ENCODE data around the gene INPP5K. TPM values are rescaled to one million over a fixed set of nuclear protein-coding genes. Genes with fewer than 3 reads are reported as not detected.
"Not testable (repeated sequence)": the region's sequence is repeated elsewhere in the genome, so short reads cannot be mapped to it uniquely, and the experiment has no call there.

The INPP5K gene
- polyA plus RNA-seq, 3 donors = 17.6 to 20.6 (median 19.5) TPM

DNA sequence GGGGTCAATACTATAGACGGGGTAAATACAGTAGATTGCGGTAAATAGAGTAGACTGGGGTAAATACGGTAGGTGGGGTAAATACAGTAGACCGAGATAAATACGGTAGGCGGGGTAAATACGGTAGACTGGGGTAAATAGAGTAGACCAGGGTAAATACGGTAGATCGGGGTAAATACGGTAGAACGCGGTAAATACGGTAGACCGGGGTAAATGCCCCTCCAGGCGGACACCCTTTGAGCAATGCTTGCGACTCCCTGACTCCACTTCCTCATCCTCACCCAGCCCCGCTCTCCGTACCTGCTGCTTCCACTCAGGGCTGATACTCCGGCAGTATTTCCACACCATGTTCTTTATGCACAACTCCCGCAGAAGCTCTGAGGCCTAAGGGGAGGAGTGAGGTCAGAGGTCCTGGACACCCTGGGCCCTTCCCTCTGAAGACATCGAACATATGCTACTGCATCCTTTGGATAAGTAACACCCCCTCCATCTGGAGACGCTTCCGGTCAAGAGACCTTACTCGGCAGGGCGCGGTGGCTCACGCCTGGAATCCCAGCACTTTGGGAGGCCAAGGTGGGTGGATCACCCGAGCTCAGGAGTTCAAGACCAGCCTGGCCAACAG is 47.1 kb downstream of the INPP5K start:
- DNase-seq (ENCODE audit: low read depth in 3 of 3, low spot score in 2 of 3) = no peak

DNA sequence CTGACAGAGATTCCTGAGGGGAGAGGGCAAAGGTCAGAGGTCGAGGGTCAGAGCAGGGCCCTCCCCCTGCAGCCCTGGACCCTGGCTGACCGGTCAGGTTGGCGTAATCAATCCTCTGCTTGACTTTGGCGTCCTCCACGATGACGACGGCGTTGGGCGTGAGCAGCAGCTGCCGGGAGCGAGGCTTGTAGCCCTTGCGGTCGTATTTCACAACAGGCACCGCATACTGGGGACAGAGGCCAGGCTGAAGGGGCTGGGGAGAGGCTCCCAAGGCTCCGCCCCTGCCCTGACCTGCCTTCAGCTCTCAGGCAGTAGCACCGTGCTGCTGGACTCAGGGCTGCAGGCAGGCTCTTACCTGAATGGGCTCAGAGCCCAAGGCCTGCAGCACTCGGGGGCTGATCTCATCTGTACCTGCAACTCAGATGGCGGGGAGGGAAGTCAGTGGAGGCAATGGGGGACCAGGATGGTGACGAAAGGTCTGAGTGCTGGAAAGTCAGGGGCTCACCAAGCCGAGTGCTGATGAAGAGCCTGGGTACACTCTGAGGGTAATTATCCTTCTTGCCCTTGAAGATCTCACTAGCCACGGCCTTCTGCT is 48.4 kb downstream of the INPP5K start:
- DNase-seq (ENCODE audit: low read depth in 3 of 3, low spot score in 2 of 3) = no peak

DNA sequence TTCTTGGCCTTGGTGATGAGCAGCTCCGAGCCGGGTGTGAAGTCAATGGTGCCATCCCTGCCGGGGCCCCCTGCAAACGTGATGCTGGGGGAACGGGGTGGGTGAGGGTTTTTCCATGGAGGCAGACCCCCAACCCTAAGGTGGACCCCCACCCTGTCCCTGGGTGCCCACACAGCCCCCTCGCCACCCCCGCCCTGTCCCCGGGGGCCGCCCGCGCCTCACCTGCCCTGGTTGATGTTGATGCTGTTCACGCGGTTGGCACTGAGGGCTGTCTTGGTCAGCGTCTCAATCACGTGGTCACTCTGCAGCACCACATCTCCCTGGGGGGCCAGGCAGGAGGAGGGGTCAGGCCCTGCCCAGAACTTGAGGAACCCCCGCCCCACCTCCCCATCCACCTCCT is 49.2 kb downstream of the INPP5K start:
- no peak for DNase-seq (ENCODE audit: low read depth in 3 of 3, low spot score in 2 of 3)

DNA sequence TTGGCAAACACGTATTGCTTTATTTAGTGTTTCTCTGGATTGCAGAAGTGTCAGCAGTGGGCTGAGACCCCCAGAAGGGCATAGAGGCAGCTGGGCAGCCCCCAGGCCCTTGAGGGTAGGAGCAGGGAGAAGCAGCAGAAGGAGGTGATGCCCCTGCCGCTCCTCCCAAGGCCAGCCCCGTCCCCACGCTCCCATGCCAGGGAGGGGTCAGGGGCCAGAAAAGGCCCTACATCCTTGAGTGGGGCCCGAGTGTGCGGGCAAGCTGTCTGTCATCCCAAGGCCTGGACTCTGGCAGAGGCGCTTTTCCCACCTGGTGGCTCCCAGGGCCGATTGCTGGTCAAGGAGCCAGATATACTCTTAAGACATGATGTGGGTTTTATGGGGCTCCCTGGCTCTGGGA is 52.2 kb downstream of the INPP5K start:
- no peak for DNase-seq (ENCODE audit: low read depth in 3 of 3, low spot score in 2 of 3)

DNA sequence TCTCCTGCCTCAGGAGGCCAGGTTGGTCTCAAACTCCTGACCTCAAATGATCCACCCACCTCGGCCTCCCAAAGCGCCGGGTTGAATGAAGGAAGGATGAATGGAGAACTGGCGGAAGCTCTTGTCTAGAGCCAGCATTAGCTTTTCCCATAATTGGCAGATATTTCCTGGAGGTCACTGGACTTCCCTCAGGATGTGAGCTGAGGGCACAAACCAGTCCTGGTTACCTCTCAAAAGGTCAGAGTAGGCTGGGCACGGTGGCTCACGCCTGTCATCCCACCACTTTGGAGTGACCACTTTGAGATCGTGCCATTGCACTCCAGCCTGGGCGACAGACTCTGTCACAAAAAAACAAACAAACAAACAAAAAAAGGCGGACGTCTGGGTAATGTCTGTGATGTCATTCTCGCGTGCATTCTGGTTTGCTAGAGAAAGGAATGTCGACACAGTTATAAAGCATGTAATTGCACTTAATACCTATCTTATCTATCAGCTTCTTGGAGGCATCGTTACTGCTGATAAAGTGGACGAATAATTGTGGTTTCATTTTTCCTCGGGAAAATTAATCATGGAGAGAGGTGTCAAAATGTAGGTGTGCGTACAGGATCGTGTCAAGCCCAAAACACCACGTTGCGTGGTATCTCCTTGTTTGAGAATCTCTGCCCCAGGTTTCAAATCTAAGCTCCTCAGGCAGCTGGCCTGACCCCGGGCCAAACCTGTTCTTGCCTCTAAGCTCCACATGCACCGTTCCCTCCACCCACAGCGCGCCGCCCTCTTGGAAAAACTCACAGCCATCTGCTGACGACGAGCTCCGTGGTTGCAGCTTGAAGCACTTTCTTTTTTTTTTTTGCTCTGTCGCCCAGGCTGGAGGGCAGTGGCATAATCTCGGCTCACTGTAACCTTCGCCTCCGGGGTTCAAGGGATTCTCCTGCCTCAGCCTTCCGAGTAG is 54.0 kb downstream of the INPP5K start:
- DNase-seq (ENCODE audit: low read depth in 3 of 3, low spot score in 2 of 3) = no peak

DNA sequence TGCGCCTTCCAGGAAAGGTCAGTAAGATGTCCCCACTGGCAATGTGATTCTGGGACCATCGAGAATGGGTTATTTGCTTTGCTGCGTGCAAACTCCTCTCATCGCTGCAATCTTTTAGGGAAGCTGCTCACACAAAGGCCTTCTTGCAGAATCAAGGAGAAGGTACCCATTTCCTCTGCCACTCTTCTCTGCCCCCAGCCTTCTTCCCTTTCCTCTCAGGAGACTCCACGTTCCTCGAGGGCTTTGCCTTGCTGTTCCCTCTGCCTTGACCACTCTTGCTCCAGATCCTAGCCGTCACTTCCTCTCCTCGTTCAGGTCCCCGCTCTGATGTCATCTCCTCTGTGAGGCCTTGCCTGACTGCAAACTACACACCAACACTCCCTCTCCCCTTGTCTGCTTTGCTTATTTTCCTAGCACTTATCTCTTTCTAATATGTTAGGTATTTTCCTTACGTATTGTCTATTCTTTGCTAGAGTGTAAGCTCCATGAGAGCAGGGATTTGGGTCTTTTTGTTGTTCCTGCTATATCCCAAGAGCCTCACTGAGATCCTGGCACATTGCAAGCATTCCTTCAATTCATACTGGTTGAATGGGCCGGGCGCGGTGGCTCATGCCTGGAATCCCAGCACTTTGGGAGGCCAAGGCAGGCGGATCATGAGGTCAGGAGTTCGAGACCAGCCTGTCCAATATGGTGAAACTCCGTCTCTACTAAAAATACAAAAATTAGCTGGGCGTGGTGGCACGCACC is 55.0 kb downstream of the INPP5K start:
- no peak for DNase-seq (ENCODE audit: low read depth in 3 of 3, low spot score in 2 of 3)

DNA sequence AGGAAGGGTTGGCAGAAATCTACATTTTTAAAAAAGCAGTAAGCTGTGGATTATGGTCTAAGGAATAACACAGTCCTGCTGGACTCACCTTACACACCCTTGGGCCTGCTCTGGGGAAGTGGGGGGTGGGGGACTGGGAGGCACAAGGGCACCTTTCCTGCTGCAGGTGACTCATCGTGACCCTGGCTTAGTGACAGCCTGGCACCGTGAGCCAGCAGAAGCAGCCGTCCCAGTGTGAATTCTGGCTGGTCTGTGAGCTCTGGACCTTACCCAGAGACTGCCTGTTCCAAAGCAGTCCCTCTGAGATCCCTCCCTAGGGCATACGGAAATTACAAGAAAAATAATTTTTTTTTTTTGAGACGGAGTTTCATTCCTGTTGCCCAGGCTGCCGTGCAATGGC is 56.2 kb downstream of the INPP5K start:
- no peak for DNase-seq (ENCODE audit: low read depth in 3 of 3, low spot score in 2 of 3)

DNA sequence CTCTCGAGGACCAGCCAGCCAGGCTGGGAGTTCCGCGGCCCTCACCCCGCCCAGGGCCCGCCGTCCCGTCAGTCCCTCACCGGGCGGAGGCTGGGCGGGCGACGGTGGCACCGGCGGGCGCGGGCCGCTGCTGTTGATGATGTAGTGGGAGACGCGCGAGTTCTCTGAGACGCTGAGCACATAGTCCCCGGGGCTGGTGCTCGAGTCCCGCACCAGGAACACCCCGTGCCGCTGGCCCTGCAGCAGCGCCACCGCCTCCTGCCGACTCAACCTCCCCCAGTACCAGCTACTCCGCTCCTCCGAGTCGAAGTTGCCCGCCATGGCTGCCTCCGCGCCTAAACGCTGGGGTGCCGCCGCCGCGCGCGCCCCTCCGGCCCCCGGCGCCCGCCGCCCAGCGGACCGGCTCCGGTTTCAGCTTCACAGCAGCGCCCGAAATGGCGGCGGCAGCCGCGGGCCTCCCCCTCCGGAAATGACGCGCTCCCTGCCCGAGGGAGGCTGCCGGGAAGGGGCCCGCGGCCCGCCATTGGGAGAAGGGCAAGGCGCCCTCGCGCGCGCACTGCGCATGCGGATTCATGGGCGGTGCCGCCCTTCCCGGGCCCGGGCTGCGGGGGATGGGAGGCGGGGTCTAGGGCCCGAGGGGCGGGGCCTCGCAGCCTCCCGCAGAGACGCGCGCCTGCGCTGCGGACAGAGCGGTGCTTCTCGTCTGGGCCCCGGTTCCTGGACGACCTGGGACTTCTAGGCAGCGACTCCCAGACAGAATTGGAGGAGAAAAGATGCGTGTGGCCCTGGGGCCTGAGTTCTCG is 60.4 kb downstream of the INPP5K start, which contains the start of gene CRK:
CRK (minus strand) TSS at position 436 of the 803 bp plus-strand sequence; CDS start at position 321, 115 bp downstream.
- DNase-seq (ENCODE audit: low read depth in 3 of 3, low spot score in 2 of 3) = peak; percentile 93 to 94 (median 94)

DNA sequence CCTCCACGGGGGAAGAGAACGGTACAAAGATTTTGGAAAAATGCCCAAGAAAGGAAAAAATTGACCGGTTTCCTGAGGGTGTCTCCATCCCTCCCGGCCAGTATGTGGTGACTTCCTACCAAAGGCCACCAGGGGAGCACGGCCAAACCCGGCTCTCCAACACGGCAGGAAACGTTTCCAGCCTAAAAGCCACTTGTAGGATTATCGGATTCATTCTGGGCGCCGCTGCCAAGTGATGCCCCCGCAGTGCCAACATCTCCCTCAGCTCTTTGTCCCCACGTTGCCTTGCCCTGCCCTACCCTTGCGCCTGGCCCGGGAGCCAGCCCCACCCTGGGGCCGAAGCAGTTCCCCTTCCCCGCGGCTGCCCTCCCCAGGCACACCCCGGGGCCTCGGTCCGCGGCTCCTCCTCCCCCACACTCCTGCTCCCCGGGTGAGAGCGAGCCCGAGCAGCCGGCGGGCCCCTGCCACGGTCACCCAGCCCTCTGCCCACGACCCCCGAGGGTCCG is 61.1 kb downstream of the INPP5K start:
- DNase-seq (ENCODE audit: low read depth in 3 of 3, low spot score in 2 of 3) = peak in 2 of 3 donors; percentile 36 to 51

DNA sequence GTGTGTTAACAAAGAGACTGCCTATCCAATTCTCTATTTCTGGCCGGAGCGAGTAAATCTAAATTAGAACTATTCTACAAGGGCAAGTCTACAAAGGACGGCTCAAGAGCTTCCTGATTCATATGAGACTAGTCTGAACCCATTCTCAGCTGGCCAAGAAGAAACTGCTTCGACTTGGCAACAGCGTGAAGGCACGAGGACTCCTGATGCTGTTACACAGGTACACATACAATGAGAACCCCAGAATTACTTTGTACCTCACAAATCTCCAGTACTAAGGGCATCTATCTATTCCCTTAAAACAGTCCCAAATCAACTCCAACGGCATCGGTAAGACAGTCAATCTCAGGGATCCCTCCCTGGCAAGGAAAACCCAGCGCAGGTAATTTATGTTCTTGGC is 61.9 kb downstream of the INPP5K start:
- DNase-seq (ENCODE audit: low read depth in 3 of 3, low spot score in 2 of 3) = no peak

DNA sequence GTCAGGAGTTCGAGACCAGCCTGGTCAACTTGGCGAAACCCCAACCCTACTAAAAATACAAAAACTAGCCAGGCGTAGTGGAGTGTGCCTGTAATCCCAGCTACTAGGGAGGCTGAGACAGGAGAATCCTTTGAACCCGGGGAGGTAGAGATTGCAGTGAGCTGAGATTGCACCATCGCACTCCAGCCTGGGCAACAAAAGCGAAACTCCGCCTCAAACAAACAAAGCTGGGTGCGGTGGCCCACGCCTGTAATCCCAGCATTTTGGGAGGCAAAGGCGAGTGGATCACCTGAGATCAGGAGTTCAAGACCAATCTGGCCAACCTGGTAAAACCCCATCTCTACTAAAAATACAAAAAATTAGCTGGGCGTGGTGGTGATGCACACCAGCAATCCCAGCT is 62.7 kb downstream of the INPP5K start:
- not testable (repeated sequence) for DNase-seq (ENCODE audit: low read depth in 3 of 3, low spot score in 2 of 3)

DNA sequence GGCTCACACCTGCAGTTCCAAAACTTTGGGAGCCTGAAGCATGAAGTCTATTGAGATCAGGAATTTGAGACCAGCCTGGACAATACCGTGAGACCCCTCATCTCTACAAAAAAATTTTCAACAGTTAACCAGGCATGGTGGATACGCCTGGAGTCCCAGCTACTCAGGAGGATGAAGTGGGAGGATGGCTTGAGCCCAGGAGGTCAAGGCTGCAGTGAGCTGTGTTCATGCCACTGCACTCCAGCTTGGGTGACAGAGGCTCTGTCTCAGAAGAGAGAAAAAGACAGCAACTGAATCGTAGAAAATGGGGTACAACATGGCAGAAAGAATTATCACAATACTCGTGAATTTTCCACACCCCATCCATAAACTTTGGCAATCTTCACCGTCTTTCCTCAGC is 63.6 kb downstream of the INPP5K start:
- no peak for DNase-seq (ENCODE audit: low read depth in 3 of 3, low spot score in 2 of 3)

DNA sequence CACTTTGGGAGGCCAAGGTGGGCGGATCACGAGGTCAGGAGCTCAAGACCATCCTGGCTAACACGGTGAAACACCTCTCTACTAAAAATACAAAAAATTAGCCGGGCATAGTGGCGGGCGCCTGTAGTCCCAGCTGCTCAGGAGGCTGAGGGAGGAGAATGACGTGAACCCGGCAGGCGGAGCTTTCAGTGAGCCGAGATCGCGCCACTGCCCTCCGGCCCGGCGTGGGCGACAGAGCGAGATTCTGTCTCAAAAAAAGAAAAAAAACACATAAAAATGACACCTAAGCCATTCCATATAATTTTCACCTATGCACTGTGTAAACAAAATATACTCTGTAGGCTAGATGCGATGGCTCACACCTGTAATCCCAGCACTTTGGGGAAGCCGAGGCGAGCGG is 66.2 kb downstream of the INPP5K start:
- DNase-seq (ENCODE audit: low read depth in 3 of 3, low spot score in 2 of 3) = not testable (repeated sequence)

DNA sequence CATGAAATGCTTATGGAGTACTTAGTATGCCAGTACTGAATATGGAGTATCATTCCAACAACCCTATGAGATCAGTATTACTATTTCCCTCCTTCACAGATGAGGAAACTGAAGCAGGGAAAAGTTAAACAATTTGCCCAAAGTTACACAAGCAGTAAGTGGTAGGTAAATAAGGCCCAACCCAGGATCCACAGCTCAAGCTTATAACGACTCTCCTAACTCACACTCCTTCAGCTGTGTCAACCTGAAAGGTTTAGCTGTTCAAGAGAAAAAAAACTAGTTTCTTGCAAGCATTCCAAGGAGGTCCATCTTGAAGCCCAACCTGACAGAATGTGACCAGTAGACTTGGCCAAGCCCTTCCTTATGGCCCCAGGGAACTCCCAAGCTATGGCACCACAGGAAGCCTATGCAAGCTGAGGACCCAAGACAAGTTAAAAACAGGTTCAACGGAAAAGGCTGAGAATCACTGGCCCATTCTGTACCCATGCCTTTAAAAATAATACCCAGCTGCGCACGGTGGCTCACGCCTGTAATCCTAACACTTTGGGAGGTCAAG is 66.9 kb downstream of the INPP5K start:
- no peak for DNase-seq (ENCODE audit: low read depth in 3 of 3, low spot score in 2 of 3)

DNA sequence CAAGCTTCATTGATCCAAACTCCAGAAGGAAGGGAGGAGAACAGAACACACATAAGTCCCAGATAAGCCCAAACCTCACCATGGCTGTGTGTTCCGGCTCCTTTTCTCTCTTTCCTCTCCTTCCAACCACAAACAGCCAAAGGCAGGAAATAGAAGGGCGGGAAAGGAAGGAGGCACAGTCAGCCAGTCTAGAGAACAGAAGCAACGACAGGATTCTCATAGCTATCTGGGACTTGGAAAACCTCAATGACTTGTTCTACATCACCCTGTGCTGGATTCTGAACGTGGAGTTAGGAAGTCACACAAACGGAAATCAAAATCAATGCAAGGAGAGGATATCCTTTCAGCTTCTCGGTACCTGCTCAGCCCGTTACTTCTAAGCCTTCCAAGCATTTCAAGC is 69.4 kb downstream of the INPP5K start:
- no peak for DNase-seq (ENCODE audit: low read depth in 3 of 3, low spot score in 2 of 3)

DNA sequence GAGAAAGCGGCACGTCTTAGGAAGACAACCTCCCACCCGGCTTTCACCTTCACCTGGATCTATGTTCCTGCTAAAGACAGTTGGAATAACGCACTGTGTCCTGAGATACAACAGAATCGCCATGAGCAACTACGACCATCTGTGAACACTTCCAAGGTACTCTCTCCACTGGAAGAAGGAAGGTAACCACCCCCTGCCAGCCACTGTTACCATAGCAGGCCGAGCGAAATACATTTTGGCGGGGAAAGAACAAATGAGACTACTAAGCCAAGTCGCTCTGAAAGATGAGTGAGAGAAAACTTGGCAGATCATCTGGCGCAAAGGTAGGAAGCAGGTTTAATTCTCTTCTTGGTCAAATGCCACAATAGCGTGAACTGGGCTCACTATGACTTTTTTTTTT is 70.2 kb downstream of the INPP5K start:
- DNase-seq (ENCODE audit: low read depth in 3 of 3, low spot score in 2 of 3) = no peak

DNA sequence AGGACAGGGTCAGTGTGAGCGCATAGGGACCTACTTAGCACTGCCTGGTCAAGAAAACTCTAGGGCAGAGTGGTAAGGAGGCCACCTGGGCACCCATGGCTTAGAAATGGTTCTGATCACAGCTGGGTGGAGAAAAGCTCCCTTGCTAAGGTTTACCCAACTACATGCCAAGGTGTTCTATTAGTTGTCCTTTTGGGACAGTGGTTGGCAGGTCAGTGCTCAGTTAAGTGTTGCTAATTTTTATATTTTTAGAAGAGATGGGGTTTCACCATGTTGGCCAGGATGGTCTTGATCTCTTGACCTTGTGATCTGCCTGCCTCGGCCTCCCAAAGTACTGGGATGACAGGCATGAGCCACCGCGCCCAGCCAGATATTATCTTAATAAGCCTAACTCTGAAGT is 70.7 kb downstream of the INPP5K start:
- DNase-seq (ENCODE audit: low read depth in 3 of 3, low spot score in 2 of 3) = not testable (repeated sequence)

Measured in right renal cortex interstitium (tissue), 3 donors.